CD14-positive monocyte (primary cell): ENCODE measurements around the gene ZSCAN23. TPM values are rescaled to one million over a fixed set of nuclear protein-coding genes. Genes with fewer than 3 reads are reported as not detected.

Experiments used
- DNase-seq, 3 donors: peaks; one replicate each; pipeline ENCODE4 v3.0.0-alpha.2; 2011 to 2022
- H2AFZ ChIP-seq: 2 replicates; pipeline ENCODE4 v1.6.0; 2012; ENCODE audit warnings: mild to moderate bottlenecking, low read depth, low read length, inconsistent platforms; ENCODE audit not compliant: insufficient read depth, poor library complexity, severe bottlenecking
- H3K27ac ChIP-seq, 2 donors: 1 replicate in 1 of 2; 2 replicates in 1 of 2; pipeline ENCODE4 v1.5.1; 2012 to 2013; ENCODE audit warnings: low read length in 2 of 2, control low read depth in 1 of 2, inconsistent platforms in 1 of 2, low read depth in 1 of 2, mild to moderate bottlenecking in 1 of 2
- H3K27me3 ChIP-seq, 2 donors: one replicate each; pipeline versions ENCODE4 v1.6.0 to v1.6.1; 2011 to 2013; ENCODE audit warnings: low read length in 2 of 2; ENCODE audit not compliant: control insufficient read depth in 2 of 2, insufficient read depth in 2 of 2
- H3K36me3 ChIP-seq, 2 donors: replicated peaks in 1 of 2; 1 replicate in 1 of 2; 2 replicates in 1 of 2; pipeline versions ENCODE4 v1.5.1 to v1.6.1; 2012 to 2013; ENCODE audit warnings: low read length in 2 of 2, control low read depth in 1 of 2, inconsistent platforms in 1 of 2, mild to moderate bottlenecking in 1 of 2; ENCODE audit not compliant: insufficient read depth in 2 of 2, control insufficient read depth in 1 of 2
- H3K4me1 ChIP-seq, 2 donors: 1 replicate in 1 of 2; 2 replicates in 1 of 2; pipeline versions ENCODE4 v1.5.1 to v1.6.1; 2012 to 2013; ENCODE audit warnings: low read length in 2 of 2, control low read depth in 1 of 2, inconsistent platforms in 1 of 2, mild to moderate bottlenecking in 1 of 2, moderate library complexity in 1 of 2; ENCODE audit not compliant: insufficient read depth in 2 of 2, control insufficient read depth in 1 of 2
- H3K4me2 ChIP-seq: replicated peaks from 2 replicates; pipeline ENCODE3; 2012; ENCODE audit warnings: low read length, moderate library complexity, mild to moderate bottlenecking; ENCODE audit not compliant: poor library complexity, severe bottlenecking; ENCODE audit errors: extremely low read depth
- H3K4me3 ChIP-seq, 3 experiments: fragments of 200-600 bp in 1 of 3; sonication (generic) in 1 of 3; replicated peaks in 1 of 3; 1 replicate in 2 of 3; 2 replicates in 1 of 3; pipeline ENCODE4 v1.5.1; 2011 to 2013; ENCODE audit warnings: low read length in 3 of 3, mild to moderate bottlenecking in 3 of 3, control low read depth in 2 of 3, low read depth in 2 of 3, inconsistent platforms in 1 of 3, moderate library complexity in 1 of 3
- H3K79me2 ChIP-seq: 2 replicates; pipeline ENCODE4 v1.6.0; 2012; ENCODE audit warnings: mild to moderate bottlenecking, control low read depth, inconsistent platforms, low read length, moderate library complexity; ENCODE audit not compliant: insufficient read depth
- H3K9ac ChIP-seq: 2 replicates; pipeline ENCODE4 v1.6.0; 2017; ENCODE audit warnings: low read length, mild to moderate bottlenecking; ENCODE audit not compliant: insufficient read depth, poor library complexity, severe bottlenecking
- H3K9me3 ChIP-seq, 2 donors: replicated peaks in 1 of 2; 1 replicate in 1 of 2; 2 replicates in 1 of 2; pipeline versions ENCODE4 v1.5.1 to v1.6.1; 2012 to 2013; ENCODE audit warnings: low read length in 2 of 2, control low read depth in 1 of 2; ENCODE audit not compliant: control insufficient read depth in 1 of 2, insufficient read depth in 1 of 2
- H4K20me1 ChIP-seq: 2 replicates; pipeline ENCODE4 v1.6.0; 2012; ENCODE audit warnings: mild to moderate bottlenecking, low read length, control low read depth, moderate library complexity; ENCODE audit not compliant: insufficient read depth
- H3K27ac Mint-ChIP-seq, 7 donors: one replicate each; pipeline ENCODE4 v1.8.0; 2020; ENCODE audit warnings: mild to moderate bottlenecking in 7 of 7, mixed read lengths in 7 of 7, moderate library complexity in 6 of 7, inconsistent platforms in 2 of 7
- H3K27me3 Mint-ChIP-seq, 3 donors: one replicate each; pipeline ENCODE4 v1.8.0; 2021 to 2022; ENCODE audit warnings: low read depth in 3 of 3, mild to moderate bottlenecking in 3 of 3, mixed read lengths in 3 of 3, moderate library complexity in 3 of 3, inconsistent platforms in 1 of 3
- H3K36me3 Mint-ChIP-seq, 2 donors: one replicate each; pipeline ENCODE4 v1.8.0; 2020; ENCODE audit warnings: mixed read lengths in 2 of 2, inconsistent platforms in 1 of 2, mild to moderate bottlenecking in 1 of 2
- H3K4me1 Mint-ChIP-seq: one replicate; pipeline ENCODE4 v1.8.0; 2020; ENCODE audit warnings: mild to moderate bottlenecking, mixed read lengths
- H3K4me3 Mint-ChIP-seq, 2 donors: one replicate each; pipeline ENCODE4 v1.8.0; 2020; ENCODE audit warnings: mild to moderate bottlenecking in 2 of 2, mixed read lengths in 2 of 2, moderate library complexity in 1 of 2
- H3K9me3 Mint-ChIP-seq, 7 donors: one replicate each; pipeline ENCODE4 v1.8.0; 2020 to 2022; ENCODE audit warnings: mixed read lengths in 7 of 7, mild to moderate bottlenecking in 6 of 7, moderate library complexity in 6 of 7, inconsistent platforms in 2 of 7
- WGBS: methylation state at CpG from one replicate; pipeline ENCODE4 v1.1.5; 2013; ENCODE audit warnings: missing lambda C conversion rate; ENCODE audit not compliant: insufficient coverage; 5-methylcytosine and 5-hydroxymethylcytosine counted together
- intact Hi-C, 2 donors: fragments of 100-400 bp; cut with micrococcal nuclease; formaldehyde crosslinking; loops; one replicate each; pipeline versions ENCODE4 v1.15.0 to v1.15.1; 2023
- polyA minus RNA-seq: library from RNA; depleted of rRNA, polyadenylated mRNA; stranded (reverse); fragments of >200 nt; gene quantifications from 2 replicates; pipeline ENCODE4 v1.2.3, GENCODE V29; 2012
- polyA plus RNA-seq, 3 donors: library from polyadenylated mRNA; depleted of rRNA in 1 of 3; unstranded in 2 of 3; stranded (reverse) in 1 of 3; fragments of 300-500 nt in 2 of 3; fragments of >200 nt in 1 of 3; fragmentation: Illumina TruSeq in 2 of 3; gene quantifications; 1 replicate in 2 of 3; 2 replicates in 1 of 3; pipeline ENCODE4 v1.2.3, GENCODE V29; 2012 to 2021
- total RNA-seq, 12 experiments: library from RNA in 1 of 12; stranded (reverse) in 1 of 12; fragments of 120-200 nt in 1 of 12; gene quantifications; one replicate each; pipeline ENCODE4 v1.2.4 and lab custom pipeline; 2013 to 2026; ENCODE audit warnings: mixed read lengths in 6 of 12, inconsistent platforms in 1 of 12
- TF ChIP-seq, protein P1 (sequence below): fragments of 200-600 bp; IDR thresholded peaks from one replicate; pipeline ENCODE4 v1.8.0; 2022; ENCODE audit warnings: antibody characterized with exemption, mild to moderate bottlenecking

The ZSCAN23 gene
- total RNA-seq (2013) = 0.19 TPM
- not detected for polyA plus RNA-seq
- 0.14 TPM in 1 of 2 replicates, not detected in the other for polyA minus RNA-seq
- 0 to 2.4 (median 0.08) reads per million in 11 experiments for total RNA-seq (lab: John Stamatoyannopoulos, UW)

DNA sequence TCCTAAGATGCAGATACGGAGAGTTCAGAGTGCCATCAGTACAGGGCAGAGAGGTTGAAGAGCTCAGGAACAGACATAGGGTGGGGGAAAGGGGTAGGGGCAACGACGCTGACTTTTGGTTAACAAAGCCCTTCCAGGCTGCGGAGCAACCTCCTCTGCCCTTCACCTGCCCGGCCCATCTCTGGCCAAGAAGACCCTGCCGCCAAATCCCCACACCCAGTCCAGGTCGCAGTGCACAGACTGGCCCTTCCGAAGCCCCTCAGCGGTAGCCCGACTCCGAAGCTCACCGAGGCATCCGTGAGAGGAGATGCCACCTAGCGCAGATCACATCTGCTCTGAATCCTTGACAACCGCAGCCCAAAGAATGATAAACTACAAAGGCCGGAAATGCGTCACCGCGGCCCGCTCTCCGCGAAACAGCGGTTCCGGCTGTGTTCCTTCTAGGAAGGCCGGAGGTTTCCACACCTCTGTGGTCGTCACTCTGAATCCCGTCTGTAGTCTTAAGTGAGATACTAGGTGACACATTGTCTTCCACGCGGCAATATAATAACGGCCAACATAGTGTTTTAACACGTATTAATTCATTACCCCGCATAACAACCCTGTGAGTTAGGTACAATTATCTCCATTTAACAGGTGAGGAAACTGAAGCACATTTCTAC lies at the start of gene ZSCAN23:
TSS of gene ZSCAN23 (minus strand) at position 380 of the 662 bp plus-strand sequence. CDS start 7,225 bp downstream, outside the sequence.
- H3K27ac Mint-ChIP-seq = peak within 1 kb of the TSS in 1 of 7 donors; percentile 75
- H3K4me2 ChIP-seq = peak within 1 kb of the TSS; percentile 73

DNA sequence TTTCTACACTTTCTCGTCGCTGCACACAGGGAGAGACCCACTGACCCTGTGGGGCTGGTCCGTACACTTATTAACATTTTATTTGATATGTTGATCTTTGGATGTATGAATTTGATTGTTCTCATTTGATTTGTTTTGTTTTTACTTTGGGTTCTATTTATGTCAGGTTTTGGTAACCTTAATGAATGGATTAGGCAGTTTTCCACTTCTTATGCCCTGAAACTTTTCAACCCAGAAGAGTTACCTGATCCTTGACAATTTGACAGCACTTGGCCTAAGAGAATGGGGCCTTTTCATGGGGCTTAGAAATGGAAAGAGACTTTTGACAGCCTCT lies 48.7 kb upstream of the ZSCAN23 start:
- Mint-ChIP-seq H3K27ac (no peak overlapping the region), H3K36me3 (no peaks in the 10 kb centered on the region), H3K4me1 (peaks cover 13% of the 10 kb centered on the region), H3K27me3 (peaks cover 50 to 69% (median 54%) of the 10 kb centered on the region in 3 donors), H3K9me3 (peaks cover 0 to 12% (median 7%) of the 10 kb centered on the region in 7 donors), H3K4me3 (peak overlapping the region in 1 of 2 donors; percentile 27)
- Histone ChIP-seq H3K9ac (no peak overlapping the region), H3K4me1 (peaks cover 0 to 4% of the 10 kb centered on the region in 2 donors), H3K9me3 (no peaks in the 10 kb centered on the region), H3K4me2 (no peak overlapping the region), H3K27me3 (peaks cover 32 to 51% of the 10 kb centered on the region in 2 donors), H2AFZ (no peak overlapping the region), H4K20me1 (no peaks in the 10 kb centered on the region), H3K36me3 (no peaks in the 10 kb centered on the region), H3K79me2 (no peaks in the 10 kb centered on the region), H3K27ac (no peak overlapping the region), H3K4me3 (no peak overlapping the region)
- no CpG with 5 or more reads among the region's 3 CpGs for WGBS
- intact Hi-C loops = no loop called here
- DNase-seq = no peak
- TF ChIP-seq, protein P1, sequence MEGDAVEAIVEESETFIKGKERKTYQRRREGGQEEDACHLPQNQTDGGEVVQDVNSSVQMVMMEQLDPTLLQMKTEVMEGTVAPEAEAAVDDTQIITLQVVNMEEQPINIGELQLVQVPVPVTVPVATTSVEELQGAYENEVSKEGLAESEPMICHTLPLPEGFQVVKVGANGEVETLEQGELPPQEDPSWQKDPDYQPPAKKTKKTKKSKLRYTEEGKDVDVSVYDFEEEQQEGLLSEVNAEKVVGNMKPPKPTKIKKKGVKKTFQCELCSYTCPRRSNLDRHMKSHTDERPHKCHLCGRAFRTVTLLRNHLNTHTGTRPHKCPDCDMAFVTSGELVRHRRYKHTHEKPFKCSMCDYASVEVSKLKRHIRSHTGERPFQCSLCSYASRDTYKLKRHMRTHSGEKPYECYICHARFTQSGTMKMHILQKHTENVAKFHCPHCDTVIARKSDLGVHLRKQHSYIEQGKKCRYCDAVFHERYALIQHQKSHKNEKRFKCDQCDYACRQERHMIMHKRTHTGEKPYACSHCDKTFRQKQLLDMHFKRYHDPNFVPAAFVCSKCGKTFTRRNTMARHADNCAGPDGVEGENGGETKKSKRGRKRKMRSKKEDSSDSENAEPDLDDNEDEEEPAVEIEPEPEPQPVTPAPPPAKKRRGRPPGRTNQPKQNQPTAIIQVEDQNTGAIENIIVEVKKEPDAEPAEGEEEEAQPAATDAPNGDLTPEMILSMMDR = no peak

More for the DNA sequence above, at the start of gene ZSCAN23:
- peaks cover 19 to 42% of the 10 kb centered on the region in 2 donors for H3K9me3 ChIP-seq
- H3K36me3 Mint-ChIP-seq = peaks cover 4 to 8% of the 10 kb centered on the region in 2 donors
- H3K36me3 ChIP-seq = no peaks in the 10 kb centered on the region
- peak; percentile 6 to 45 (median 11) for DNase-seq
- no peaks in the 10 kb centered on the region for H4K20me1 ChIP-seq
- no peaks in the 10 kb centered on the region for H3K79me2 ChIP-seq
- H2AFZ ChIP-seq = peak within 1 kb of the TSS; percentile 82
- peaks cover 37 to 59% of the 10 kb centered on the region in 2 donors for H3K27me3 ChIP-seq
- H3K4me3 ChIP-seq = peak within 1 kb of the TSS; percentile 1 to 73 (median 19)
- peaks cover 15% of the 10 kb centered on the region for H3K4me1 Mint-ChIP-seq
- peaks cover 7 to 13% of the 10 kb centered on the region in 2 donors for H3K4me1 ChIP-seq
- H3K9ac ChIP-seq = no peak within 1 kb of the TSS
- H3K9me3 Mint-ChIP-seq = peaks cover 15 to 48% (median 34%) of the 10 kb centered on the region in 7 donors
- intact Hi-C loops = no loop called here
- WGBS = under 1% methylated on average over 21 of the region's 32 CpGs
- peaks cover 40 to 48% (median 48%) of the 10 kb centered on the region in 3 donors for H3K27me3 Mint-ChIP-seq
- H3K4me3 Mint-ChIP-seq = peak within 1 kb of the TSS; percentile 72 to 96
- H3K27ac ChIP-seq = no peak within 1 kb of the TSS
- TF ChIP-seq, protein P1 = no peak
